GM12874 (cell line): Measurements from ENCODE around the gene SLC9A3.

Experiments
- TF ChIP-seq, protein P1 (sequence below): IDR thresholded peaks from 2 replicates; pipeline ENCODE4 v1.5.1; 2011; ENCODE audit warnings: low read depth, mild to moderate bottlenecking, control low read depth, low read length, moderate library complexity; ENCODE audit not compliant: insufficient read depth

The SLC9A3 gene

GRCh38 chr5:540071-540905 is 16.0 kb upstream of the SLC9A3 start:
- TF ChIP-seq, protein P1, sequence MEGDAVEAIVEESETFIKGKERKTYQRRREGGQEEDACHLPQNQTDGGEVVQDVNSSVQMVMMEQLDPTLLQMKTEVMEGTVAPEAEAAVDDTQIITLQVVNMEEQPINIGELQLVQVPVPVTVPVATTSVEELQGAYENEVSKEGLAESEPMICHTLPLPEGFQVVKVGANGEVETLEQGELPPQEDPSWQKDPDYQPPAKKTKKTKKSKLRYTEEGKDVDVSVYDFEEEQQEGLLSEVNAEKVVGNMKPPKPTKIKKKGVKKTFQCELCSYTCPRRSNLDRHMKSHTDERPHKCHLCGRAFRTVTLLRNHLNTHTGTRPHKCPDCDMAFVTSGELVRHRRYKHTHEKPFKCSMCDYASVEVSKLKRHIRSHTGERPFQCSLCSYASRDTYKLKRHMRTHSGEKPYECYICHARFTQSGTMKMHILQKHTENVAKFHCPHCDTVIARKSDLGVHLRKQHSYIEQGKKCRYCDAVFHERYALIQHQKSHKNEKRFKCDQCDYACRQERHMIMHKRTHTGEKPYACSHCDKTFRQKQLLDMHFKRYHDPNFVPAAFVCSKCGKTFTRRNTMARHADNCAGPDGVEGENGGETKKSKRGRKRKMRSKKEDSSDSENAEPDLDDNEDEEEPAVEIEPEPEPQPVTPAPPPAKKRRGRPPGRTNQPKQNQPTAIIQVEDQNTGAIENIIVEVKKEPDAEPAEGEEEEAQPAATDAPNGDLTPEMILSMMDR: no peak

GRCh38 chr5:539469-540070 is 15.3 kb upstream of the SLC9A3 start:
- TF ChIP-seq, protein P1: no peak

DNA sequence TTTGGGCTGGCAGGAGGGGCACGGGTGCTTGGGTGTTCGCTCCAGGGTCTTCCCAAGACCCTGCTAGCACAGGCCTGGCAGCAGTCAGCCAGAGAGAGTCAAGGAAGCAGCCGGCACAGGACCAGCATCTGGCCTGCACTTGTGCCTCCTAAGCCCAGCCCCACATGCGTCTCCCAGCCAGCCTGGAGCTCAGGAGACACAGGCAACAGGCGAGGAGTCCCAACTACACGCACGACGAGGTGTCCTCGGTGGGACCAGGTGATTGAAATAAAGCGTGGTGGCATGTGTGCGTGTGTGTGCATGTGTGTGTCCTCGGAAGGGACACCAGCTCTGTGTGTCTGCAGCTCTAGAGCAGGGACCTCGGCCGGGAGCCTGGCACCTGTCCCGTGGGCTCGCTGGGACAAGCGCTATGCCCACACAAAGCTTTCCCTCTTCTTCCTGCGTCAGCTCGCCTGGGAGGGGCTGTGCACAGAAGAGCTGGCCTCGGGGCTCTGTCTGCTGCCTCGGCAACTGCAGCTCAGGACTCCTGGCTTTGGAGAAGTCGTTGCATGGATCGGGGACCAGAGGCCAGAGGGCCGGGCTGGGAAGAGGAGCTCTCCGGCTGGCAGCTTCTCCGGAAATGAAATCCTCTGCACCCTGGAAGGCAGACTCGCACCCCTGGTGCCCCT is 14.7 kb upstream of the SLC9A3 start:
- TF ChIP-seq, protein P1: no peak

- TF ChIP-seq, protein P1: no peak
Measured at GRCh38 chr5:538271-538771, 14.1 kb upstream of the SLC9A3 start.

DNA sequence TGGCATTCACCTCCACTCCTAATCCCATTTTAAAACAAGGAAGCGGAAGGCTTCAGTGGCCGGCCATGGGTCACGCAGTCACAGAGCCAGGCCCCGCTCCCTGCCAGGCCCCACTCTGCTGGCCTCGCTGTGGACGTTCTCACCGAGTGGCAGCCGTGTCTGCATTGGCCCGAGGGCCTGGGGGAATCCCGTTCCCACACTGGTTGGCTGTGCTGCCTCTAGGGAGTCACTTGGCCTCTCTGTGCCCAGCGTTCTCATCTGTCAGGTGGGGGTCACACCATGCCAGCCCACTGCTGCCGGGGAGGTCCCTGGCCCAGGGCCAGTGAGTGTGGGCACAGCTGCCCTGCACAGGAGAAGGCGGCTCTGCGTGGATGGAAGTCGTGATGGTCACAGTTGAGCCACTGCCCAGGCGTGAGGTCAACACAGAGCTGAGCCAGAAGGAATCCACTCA is 13.4 kb upstream of the SLC9A3 start:
- TF ChIP-seq, protein P1: no peak

DNA sequence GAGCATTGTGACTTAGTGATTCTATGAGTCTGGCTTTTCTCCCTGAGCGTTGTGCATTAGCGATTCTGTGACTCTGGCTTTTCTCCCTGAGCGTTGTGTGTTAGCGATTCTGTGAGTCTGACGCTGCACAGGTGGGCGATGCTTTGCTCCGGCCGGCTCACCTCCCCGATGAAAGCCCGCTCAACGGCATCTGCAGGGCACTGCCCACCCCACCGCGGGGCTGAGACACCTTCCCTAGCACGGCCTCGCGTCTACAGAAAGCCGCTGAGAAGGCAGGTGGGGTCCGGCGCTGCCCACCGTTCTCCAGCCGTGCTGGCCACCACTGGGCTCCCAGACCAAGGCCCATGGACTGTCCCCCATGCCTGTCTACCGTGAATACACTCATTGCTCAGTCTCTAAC is 12.8 kb upstream of the SLC9A3 start:
- TF ChIP-seq, protein P1: no peak
